HFFc6 (cell line): ENCODE results near the gene ITPRIP. TPM values are rescaled to one million over a fixed set of nuclear protein-coding genes. Genes with fewer than 3 reads are reported as not detected.

Experiments
- DNase-seq: peaks from one replicate; pipeline ENCODE4 v3.0.0-alpha.2; 2018
- H3K27ac Mint-ChIP-seq: 2 replicates; pipeline ENCODE4 v1.8.0; 2020; ENCODE audit warnings: mild to moderate bottlenecking, mixed read lengths
- H3K27me3 Mint-ChIP-seq: 2 replicates; pipeline ENCODE4 v1.8.0; 2021; ENCODE audit warnings: mild to moderate bottlenecking, moderate library complexity, mixed read lengths; ENCODE audit not compliant: insufficient read depth
- H3K36me3 Mint-ChIP-seq: 2 replicates; pipeline ENCODE4 v1.8.0; 2021; ENCODE audit warnings: low read depth, mixed read lengths
- H3K4me1 Mint-ChIP-seq: 2 replicates; pipeline ENCODE4 v1.8.0; 2020; ENCODE audit warnings: low read depth, mixed read lengths
- H3K4me3 Mint-ChIP-seq: 2 replicates; pipeline ENCODE4 v1.8.0; 2020; ENCODE audit warnings: mild to moderate bottlenecking, moderate library complexity, mixed read lengths
- H3K9me3 Mint-ChIP-seq: 2 replicates; pipeline ENCODE4 v1.8.0; 2020; ENCODE audit warnings: mild to moderate bottlenecking, mixed read lengths
- CTCF ChIP-seq: fragments of 200-600 bp; sonication (generic); IDR thresholded peaks from 2 replicates; pipeline ENCODE4 v1.5.0; 2021; ENCODE audit warnings: antibody characterized with exemption, mild to moderate bottlenecking
- total RNA-seq, 6 experiments: library from RNA; stranded (reverse); fragmentation: NEBNext Ultra II Directional; extraction: Animal tissue kit (Norgen Biotek cat#: 25700); gene quantifications; 2 replicates in 1 of 6; 3 replicates in 5 of 6; pipeline ENCODE4 v1.2.3, GENCODE V29; 2021

The ITPRIP gene
- total RNA-seq, 6 experiments from 2014 or later = 23.9 to 34.7 (median 29.7) TPM

- DNase-seq = no peak
- Mint-ChIP-seq H3K36me3 (peaks cover 48% of the 10 kb centered on the region), H3K9me3 (peaks cover 25% of the 10 kb centered on the region), H3K27me3 (peaks cover 6% of the 10 kb centered on the region; the same call in 1 of the 2 replicates), H3K4me1 (peaks cover 73% of the 10 kb centered on the region), H3K4me3 (no peak overlapping the region), H3K27ac (0 out of 2 replicates have a peak overlapping the region, but pooled peaks have one; percentile 5)
- TF ChIP-seq CTCF = no peak
These were observed 33.3 kb downstream of the ITPRIP start for GRCh38 chr10:104304927-104305326.

GRCh38 chr10:104304356-104304745 lies 33.9 kb downstream of the ITPRIP start:
- H3K4me1 Mint-ChIP-seq = peaks cover 73% of the 10 kb centered on the region
- H3K9me3 Mint-ChIP-seq = peaks cover 25% of the 10 kb centered on the region
- H3K27ac Mint-ChIP-seq = no peak overlapping the region
- no peak overlapping the region for H3K4me3 Mint-ChIP-seq
- H3K27me3 Mint-ChIP-seq = peaks cover 5% of the 10 kb centered on the region; the same call in 1 of the 2 replicates
- no peak for TF ChIP-seq CTCF
- DNase-seq = no peak
- peaks cover 48% of the 10 kb centered on the region for H3K36me3 Mint-ChIP-seq

GRCh38 chr10:104303594-104304355 lies 34.5 kb downstream of the ITPRIP start:
- H3K4me1 Mint-ChIP-seq = peaks cover 73% of the 10 kb centered on the region
- TF ChIP-seq CTCF = no peak
- peaks cover 44% of the 10 kb centered on the region for H3K36me3 Mint-ChIP-seq
- H3K27me3 Mint-ChIP-seq = peaks cover 5% of the 10 kb centered on the region; the same call in 1 of the 2 replicates
- H3K9me3 Mint-ChIP-seq = peaks cover 25% of the 10 kb centered on the region
- H3K4me3 Mint-ChIP-seq = no peak overlapping the region
- no peak for DNase-seq
- no peak overlapping the region for H3K27ac Mint-ChIP-seq

- H3K4me1 Mint-ChIP-seq = peaks cover 73% of the 10 kb centered on the region
- H3K4me3 Mint-ChIP-seq = peak overlapping the region; percentile 86
- peak overlapping the region; percentile 98 for H3K27ac Mint-ChIP-seq
- H3K36me3 Mint-ChIP-seq = peaks cover 33% of the 10 kb centered on the region
- H3K9me3 Mint-ChIP-seq = peaks cover 25% of the 10 kb centered on the region
- TF ChIP-seq CTCF = peak; percentile 51
- H3K27me3 Mint-ChIP-seq = peaks cover 3% of the 10 kb centered on the region; the same call in 1 of the 2 replicates
- peak; percentile 44 for DNase-seq
These were observed 36.2 kb downstream of the ITPRIP start for GRCh38 chr10:104301907-104302690.

- Mint-ChIP-seq H3K27me3 (no peaks in the 10 kb centered on the region; the same call in 1 of the 2 replicates), H3K4me3 (peak overlapping the region; percentile 86), H3K9me3 (peaks cover 25% of the 10 kb centered on the region), H3K27ac (peak overlapping the region; percentile 98), H3K4me1 (peaks cover 78% of the 10 kb centered on the region), H3K36me3 (peaks cover 33% of the 10 kb centered on the region)
- peak; percentile 99 for DNase-seq
- peak; percentile 38; the same call in 1 of the 2 replicates for TF ChIP-seq CTCF
These were observed 37.5 kb downstream of the ITPRIP start for GRCh38 chr10:104300736-104301292.
